ENCODE data around the gene MEGF11. TPM values are rescaled to one million over a fixed set of nuclear protein-coding genes. Genes with fewer than 3 reads are reported as not detected.

Gene MEGF11
- total and polyA plus RNA-seq, 3 experiments from 2014 or later = not detected

DNA sequence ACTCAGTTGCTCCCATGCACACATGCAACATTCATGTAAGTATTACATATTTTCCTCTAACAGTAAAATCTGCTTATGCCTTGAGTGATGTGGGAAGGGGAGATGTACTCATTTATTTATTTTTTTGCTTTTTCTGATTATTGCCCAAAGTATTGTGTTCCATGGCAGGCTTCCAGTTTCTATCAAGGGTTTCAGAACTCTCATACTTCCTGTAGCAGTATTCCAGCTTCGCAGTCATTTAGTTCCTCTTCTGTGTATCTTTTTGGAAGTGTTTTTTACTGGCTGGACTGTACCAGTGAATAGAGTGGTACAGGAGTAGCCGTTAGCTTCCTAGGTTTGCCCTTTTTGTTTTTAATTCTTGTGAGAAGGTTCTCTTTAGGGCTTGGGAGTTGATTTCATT is 357.3 kb downstream of the MEGF11 start:
- Histone ChIP-seq H3K4me1 (ENCODE audit: insufficient read depth, low read length) (no peaks in the 10 kb centered on the region), H3K36me3 (ENCODE audit: insufficient read depth, low read length) (no peaks in the 10 kb centered on the region), H3K27me3 (ENCODE audit: insufficient read depth, low read length, poor library complexity, severe bottlenecking) (no peaks in the 10 kb centered on the region), H3K4me3 (ENCODE audit: low read length) (no peak overlapping the region), H3K27ac (ENCODE audit: low read depth, low read length) (no peak overlapping the region), H3K9me3 (ENCODE audit: low read length) (no peaks in the 10 kb centered on the region)
- no peak overlapping the region for H3K4me3 Mint-ChIP-seq
- peaks cover 6 to 70% (median 20%) of the 10 kb centered on the region in 3 donors for H3K36me3 Mint-ChIP-seq
- no peak overlapping the region for H3K27ac Mint-ChIP-seq
- DNase-seq = no peak
- H3K9me3 Mint-ChIP-seq = no peaks in the 10 kb centered on the region
- CTCF ChIA-PET = no interaction called here
- POLR2A ChIA-PET = no interaction called here
- H3K4me1 Mint-ChIP-seq = peaks cover under 1 to 13% (median 10%) of the 10 kb centered on the region in 3 donors
- no peaks in the 10 kb centered on the region for H3K27me3 Mint-ChIP-seq

DNA sequence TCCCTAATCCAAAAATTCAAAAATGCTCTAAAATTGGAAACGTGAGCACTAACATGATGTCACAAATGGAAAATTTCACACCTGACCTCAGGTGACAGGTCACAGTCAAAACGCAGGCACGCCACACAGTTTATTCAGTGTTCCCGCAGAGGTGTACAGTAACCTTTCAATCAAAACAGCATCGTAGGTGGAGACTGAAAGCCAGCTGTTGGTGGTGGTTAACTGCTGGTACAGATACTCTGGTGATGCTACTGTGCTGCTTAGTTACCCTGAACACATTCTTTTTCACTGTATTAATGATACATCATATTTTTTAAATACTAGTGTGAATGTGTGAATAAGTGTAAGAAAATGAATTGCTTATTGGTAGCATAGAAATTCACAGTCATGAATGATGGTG is 360.5 kb downstream of the MEGF11 start:
- peaks cover 15% of the 10 kb centered on the region for H3K4me1 ChIP-seq (ENCODE audit: insufficient read depth, low read length)
- ChIA-PET CTCF (no interaction called here), POLR2A (interaction anchor here (0.7 kb wide), 1 partner anchor 88 kb away, joined by 3 read pairs; no protein-coding TSS in a partner anchor)
- no peak overlapping the region for H3K4me3 ChIP-seq (ENCODE audit: low read length)
- peaks cover 19 to 39% (median 37%) of the 10 kb centered on the region in 3 donors for H3K4me1 Mint-ChIP-seq
- no peaks in the 10 kb centered on the region for H3K9me3 ChIP-seq (ENCODE audit: low read length)
- H3K27me3 Mint-ChIP-seq = no peaks in the 10 kb centered on the region
- no peak overlapping the region for H3K4me3 Mint-ChIP-seq
- no peak for DNase-seq
- no peaks in the 10 kb centered on the region for H3K9me3 Mint-ChIP-seq
- no peaks in the 10 kb centered on the region for H3K27me3 ChIP-seq (ENCODE audit: insufficient read depth, low read length, poor library complexity, severe bottlenecking)
- peaks cover 5 to 70% (median 18%) of the 10 kb centered on the region in 3 donors for H3K36me3 Mint-ChIP-seq
- no peaks in the 10 kb centered on the region for H3K36me3 ChIP-seq (ENCODE audit: insufficient read depth, low read length)
- no peak overlapping the region for H3K27ac ChIP-seq (ENCODE audit: low read depth, low read length)
- H3K27ac Mint-ChIP-seq = no peak overlapping the region

DNA sequence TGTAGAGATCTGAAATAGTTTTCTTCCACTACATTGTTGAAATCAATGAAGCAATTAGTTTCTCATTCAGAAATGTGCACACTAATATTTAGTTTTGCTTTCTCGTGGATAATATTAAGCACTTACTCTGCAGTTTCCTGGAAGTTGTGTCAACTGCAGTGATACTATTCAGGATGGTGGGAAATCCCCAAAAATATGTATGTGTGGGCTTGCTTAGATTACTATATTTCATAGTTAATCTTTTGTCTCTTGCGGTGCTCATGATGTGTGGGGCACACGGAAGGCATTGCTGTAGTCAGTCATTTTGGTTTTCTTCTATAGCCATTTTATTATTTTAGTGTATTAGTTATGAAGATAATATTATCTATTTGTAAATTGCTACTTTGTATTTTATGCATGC is 364.6 kb downstream of the MEGF11 start:
- Histone ChIP-seq H3K27me3 (ENCODE audit: insufficient read depth, low read length, poor library complexity, severe bottlenecking) (no peaks in the 10 kb centered on the region), H3K9me3 (ENCODE audit: low read length) (no peaks in the 10 kb centered on the region), H3K36me3 (ENCODE audit: insufficient read depth, low read length) (no peaks in the 10 kb centered on the region), H3K4me3 (ENCODE audit: low read length) (no peak overlapping the region), H3K4me1 (ENCODE audit: insufficient read depth, low read length) (peaks cover 33% of the 10 kb centered on the region), H3K27ac (ENCODE audit: low read depth, low read length) (no peak overlapping the region)
- CTCF ChIA-PET = no interaction called here
- peak overlapping the region in 4 of 8 donors; percentile 5 to 88 (median 84) for H3K27ac Mint-ChIP-seq
- H3K36me3 Mint-ChIP-seq = peaks cover 0 to 74% (median 17%) of the 10 kb centered on the region in 3 donors
- peaks cover 45 to 71% (median 70%) of the 10 kb centered on the region in 3 donors for H3K4me1 Mint-ChIP-seq
- no peaks in the 10 kb centered on the region for H3K27me3 Mint-ChIP-seq
- no peaks in the 10 kb centered on the region for H3K9me3 Mint-ChIP-seq
- H3K4me3 Mint-ChIP-seq = peak overlapping the region in 1 of 7 donors; percentile 13
- POLR2A ChIA-PET = no interaction called here
- DNase-seq = no peak

DNA sequence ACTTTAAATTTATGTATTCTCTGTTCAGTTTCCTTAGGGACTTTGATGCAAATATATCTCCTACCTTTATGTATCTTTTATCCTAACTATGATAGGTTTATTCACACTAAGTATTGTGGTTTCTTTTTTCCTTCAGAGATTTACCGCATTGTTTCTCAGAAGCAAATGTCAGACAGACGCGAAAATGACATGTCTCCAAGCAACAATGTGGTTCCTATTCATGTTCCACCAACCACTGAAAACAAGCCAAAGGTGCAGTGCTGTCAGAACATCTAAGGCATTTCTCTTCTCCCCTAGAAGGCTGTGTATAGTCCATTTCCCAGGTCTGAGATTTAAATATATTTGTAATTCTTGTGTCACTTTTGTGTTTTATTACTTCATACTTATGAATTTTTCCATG is 366.0 kb downstream of the MEGF11 start:
- H3K36me3 ChIP-seq (ENCODE audit: insufficient read depth, low read length) = no peaks in the 10 kb centered on the region
- peaks cover 0 to 80% (median 17%) of the 10 kb centered on the region in 3 donors for H3K36me3 Mint-ChIP-seq
- H3K27me3 Mint-ChIP-seq = no peaks in the 10 kb centered on the region
- H3K27ac Mint-ChIP-seq = peak overlapping the region; percentile 72 to 89 (median 88)
- H3K4me3 Mint-ChIP-seq = peak overlapping the region in 3 of 7 donors; percentile 24 to 33 (median 28)
- H3K4me1 ChIP-seq (ENCODE audit: insufficient read depth, low read length) = peaks cover 33% of the 10 kb centered on the region
- POLR2A ChIA-PET = no interaction called here
- CTCF ChIA-PET = no interaction called here
- H3K4me3 ChIP-seq (ENCODE audit: low read length) = no peak overlapping the region
- H3K9me3 Mint-ChIP-seq = no peaks in the 10 kb centered on the region
- no peaks in the 10 kb centered on the region for H3K9me3 ChIP-seq (ENCODE audit: low read length)
- H3K27me3 ChIP-seq (ENCODE audit: insufficient read depth, low read length, poor library complexity, severe bottlenecking) = no peaks in the 10 kb centered on the region
- no peak overlapping the region for H3K27ac ChIP-seq (ENCODE audit: low read depth, low read length)
- peak in 2 of 5 donors; percentile 48 to 85 for DNase-seq
- H3K4me1 Mint-ChIP-seq = peaks cover 51 to 76% (median 74%) of the 10 kb centered on the region in 3 donors

DNA sequence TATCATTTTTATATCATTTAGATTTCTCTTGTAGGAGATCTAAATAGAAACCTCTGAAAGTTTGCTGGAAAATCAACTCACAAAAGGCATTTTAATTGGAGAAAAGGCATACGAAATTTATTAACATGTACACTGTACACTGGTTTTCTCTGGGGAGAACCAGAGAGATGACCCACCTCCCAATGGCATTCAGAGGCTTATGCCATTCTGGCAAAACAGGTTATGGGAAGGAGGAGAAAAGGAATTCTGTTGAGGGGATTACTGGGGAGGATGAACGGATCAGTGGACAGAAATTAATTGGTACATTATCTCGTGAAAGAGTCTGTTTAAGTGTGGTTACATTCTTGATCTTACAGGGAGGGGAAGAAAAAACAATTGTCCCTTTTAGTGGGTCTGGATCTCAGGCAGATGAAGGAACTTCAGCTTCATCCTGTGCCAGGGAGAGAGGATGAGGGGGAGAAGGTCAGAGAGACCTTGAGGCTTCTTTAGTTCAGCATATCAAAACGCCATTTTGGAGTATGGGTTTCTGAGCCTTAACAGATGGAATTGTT is 367.8 kb downstream of the MEGF11 start:
- Mint-ChIP-seq H3K9me3 (no peaks in the 10 kb centered on the region), H3K27ac (peak overlapping the region; percentile 13 to 89 (median 48)), H3K36me3 (peaks cover 5 to 80% (median 19%) of the 10 kb centered on the region in 3 donors), H3K27me3 (no peaks in the 10 kb centered on the region), H3K4me1 (peaks cover 50 to 80% (median 78%) of the 10 kb centered on the region in 3 donors), H3K4me3 (peak overlapping the region in 1 of 7 donors; percentile 40)
- Histone ChIP-seq H3K4me1 (ENCODE audit: insufficient read depth, low read length) (peaks cover 51% of the 10 kb centered on the region), H3K27ac (ENCODE audit: low read depth, low read length) (no peak overlapping the region), H3K4me3 (ENCODE audit: low read length) (no peak overlapping the region), H3K27me3 (ENCODE audit: insufficient read depth, low read length, poor library complexity, severe bottlenecking) (no peaks in the 10 kb centered on the region), H3K36me3 (ENCODE audit: insufficient read depth, low read length) (no peaks in the 10 kb centered on the region), H3K9me3 (ENCODE audit: low read length) (no peaks in the 10 kb centered on the region)
- CTCF ChIA-PET = no interaction called here
- POLR2A ChIA-PET = no interaction called here
- DNase-seq = no peak

DNA sequence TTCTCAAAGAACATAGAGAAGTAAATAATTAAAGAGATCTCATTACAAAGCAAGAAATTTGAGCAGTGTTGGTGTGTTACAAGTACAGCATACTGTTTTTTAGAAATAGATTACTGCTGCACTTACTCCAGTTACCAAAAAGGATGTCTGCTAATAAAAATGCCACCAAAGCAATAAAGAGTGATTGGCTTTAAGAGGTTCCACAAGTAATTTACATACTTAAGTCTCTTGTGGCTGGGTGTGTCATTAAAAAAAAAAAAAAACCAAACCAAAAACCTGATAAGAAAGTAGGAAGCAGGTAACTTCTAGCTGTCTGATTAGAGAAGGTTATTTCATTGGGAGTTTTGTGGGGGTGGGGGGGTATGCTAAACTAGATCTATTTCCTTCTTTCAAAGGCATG is 369.0 kb downstream of the MEGF11 start:
- peaks cover 51% of the 10 kb centered on the region for H3K4me1 ChIP-seq (ENCODE audit: insufficient read depth, low read length)

DNA sequence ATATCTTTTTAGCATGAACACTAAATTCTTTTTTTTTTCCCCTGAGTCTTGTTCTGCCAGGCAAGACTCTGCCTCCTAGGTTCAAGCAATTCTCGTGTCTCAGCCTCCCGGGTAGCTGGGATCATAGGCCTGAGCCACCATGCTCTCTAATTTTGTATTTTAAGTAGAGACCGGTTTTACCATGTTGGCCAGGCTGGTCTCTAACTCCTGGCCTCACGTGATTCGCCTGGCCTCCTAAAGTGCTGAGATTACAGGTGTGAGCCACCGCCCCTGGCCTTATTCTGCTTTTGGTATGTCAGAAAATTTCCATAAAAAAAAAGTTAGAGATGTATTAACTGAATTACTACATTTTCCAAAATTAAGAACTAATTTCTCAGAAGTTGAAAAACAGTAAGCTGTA is 370.0 kb downstream of the MEGF11 start:
- CTCF ChIA-PET = no interaction called here

More for the DNA sequence above, 369.0 kb downstream of the MEGF11 start:
- Mint-ChIP-seq H3K36me3 (peaks cover 7 to 84% (median 20%) of the 10 kb centered on the region in 3 donors), H3K27ac (peak overlapping the region in 6 of 8 donors; percentile 29 to 70 (median 34)), H3K9me3 (no peaks in the 10 kb centered on the region), H3K4me3 (no peak overlapping the region), H3K27me3 (no peaks in the 10 kb centered on the region), H3K4me1 (peaks cover 50 to 74% (median 73%) of the 10 kb centered on the region in 3 donors)
- POLR2A ChIA-PET = interaction anchor here (0.6 kb wide), 1 partner anchor 692 kb away, joined by 7 read pairs; no protein-coding TSS in a partner anchor
- H3K27ac ChIP-seq (ENCODE audit: low read depth, low read length) = no peak overlapping the region
- H3K4me3 ChIP-seq (ENCODE audit: low read length) = no peak overlapping the region
- H3K9me3 ChIP-seq (ENCODE audit: low read length) = no peaks in the 10 kb centered on the region
- CTCF ChIA-PET = no interaction called here
- no peaks in the 10 kb centered on the region for H3K27me3 ChIP-seq (ENCODE audit: insufficient read depth, low read length, poor library complexity, severe bottlenecking)
- H3K36me3 ChIP-seq (ENCODE audit: insufficient read depth, low read length) = peaks cover 6% of the 10 kb centered on the region
- DNase-seq = no peak

DNA sequence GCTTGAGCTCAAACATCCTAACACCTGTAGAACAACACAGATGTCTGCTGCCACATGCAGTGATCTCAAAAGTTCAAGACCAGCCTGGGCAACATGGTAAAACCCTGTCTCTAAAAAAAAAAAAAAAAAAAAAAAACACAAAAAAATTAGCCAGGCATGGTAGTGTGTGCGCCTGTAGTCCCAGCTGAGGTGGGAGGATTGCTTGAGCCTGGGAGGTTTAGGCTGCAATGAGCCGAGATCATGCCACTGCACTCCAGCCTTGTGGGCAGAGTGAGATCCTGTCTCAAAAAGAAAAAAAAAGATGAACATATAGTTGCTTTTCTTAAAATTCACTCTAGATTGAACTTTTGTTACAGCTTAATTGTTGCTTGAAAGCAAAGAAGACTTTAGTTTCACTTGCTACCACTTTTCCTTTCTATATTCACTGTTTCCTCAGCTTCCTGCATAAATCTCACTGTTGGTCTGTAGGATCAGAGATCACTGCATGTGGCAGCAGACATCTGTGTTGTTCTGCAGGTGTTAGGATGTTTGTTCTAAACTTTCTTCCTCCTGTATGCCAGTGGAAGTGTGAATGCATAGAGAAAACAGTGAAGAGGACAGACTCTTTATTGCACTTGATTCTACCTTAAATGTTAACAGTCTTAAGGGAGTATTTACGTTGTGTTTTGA is 371.6 kb downstream of the MEGF11 start:
- peaks cover 27% of the 10 kb centered on the region for H3K36me3 ChIP-seq (ENCODE audit: insufficient read depth, low read length)
- ChIA-PET CTCF (interaction anchor here (1.7 kb wide), 1 partner anchor 12 kb away, joined by 4 read pairs; no protein-coding TSS in a partner anchor), POLR2A (interaction anchor here (0.7 kb wide), 1 partner anchor 621 kb away, joined by 17 read pairs; no protein-coding TSS in a partner anchor)
- Mint-ChIP-seq H3K36me3 (peaks cover 11 to 79% (median 20%) of the 10 kb centered on the region in 3 donors), H3K27me3 (no peaks in the 10 kb centered on the region), H3K27ac (peak overlapping the region in 3 of 8 donors; percentile 43 to 63 (median 47)), H3K9me3 (no peaks in the 10 kb centered on the region), H3K4me1 (peaks cover 31 to 63% (median 57%) of the 10 kb centered on the region in 3 donors), H3K4me3 (no peak overlapping the region)
- no peak overlapping the region for H3K4me3 ChIP-seq (ENCODE audit: low read length)
- H3K27ac ChIP-seq (ENCODE audit: low read depth, low read length) = no peak overlapping the region
- DNase-seq = peak in 1 of 5 donors; percentile 29
- no peaks in the 10 kb centered on the region for H3K9me3 ChIP-seq (ENCODE audit: low read length)
- peaks cover 27% of the 10 kb centered on the region for H3K4me1 ChIP-seq (ENCODE audit: insufficient read depth, low read length)
- H3K27me3 ChIP-seq (ENCODE audit: insufficient read depth, low read length, poor library complexity, severe bottlenecking) = no peaks in the 10 kb centered on the region

More for the DNA sequence above, 370.0 kb downstream of the MEGF11 start:
- Histone ChIP-seq H3K27ac (ENCODE audit: low read depth, low read length) (no peak overlapping the region), H3K36me3 (ENCODE audit: insufficient read depth, low read length) (peaks cover 12% of the 10 kb centered on the region), H3K4me1 (ENCODE audit: insufficient read depth, low read length) (peaks cover 43% of the 10 kb centered on the region), H3K4me3 (ENCODE audit: low read length) (no peak overlapping the region), H3K27me3 (ENCODE audit: insufficient read depth, low read length, poor library complexity, severe bottlenecking) (no peaks in the 10 kb centered on the region), H3K9me3 (ENCODE audit: low read length) (no peaks in the 10 kb centered on the region)
- Mint-ChIP-seq H3K9me3 (no peaks in the 10 kb centered on the region), H3K4me3 (no peak overlapping the region), H3K4me1 (peaks cover 43 to 68% (median 64%) of the 10 kb centered on the region in 3 donors), H3K27me3 (no peaks in the 10 kb centered on the region), H3K36me3 (peaks cover 8 to 81% (median 21%) of the 10 kb centered on the region in 3 donors), H3K27ac (peak overlapping the region in 6 of 8 donors; percentile 3 to 74 (median 48))
- POLR2A ChIA-PET = no interaction called here
- DNase-seq = no peak
